ENCODE measurements around the gene FAM98C.
A peak's percentile ranks its signal among the peaks of the same experiment; 100 is the strongest.

Gene FAM98C

GRCh38 chr19:38369584-38369983 is 33.3 kb upstream of the FAM98C start:
- no peak for TF ChIP-seq POLR2AphosphoS5 (IDR thresholded peaks at IDR 0.05; ENCODE audit: low read depth, low read length)

GRCh38 chr19:38370299-38370698 is 32.6 kb upstream of the FAM98C start:
- TF ChIP-seq SIN3A (IDR thresholded peaks at IDR 0.05; ENCODE audit: borderline replicate concordance, insufficient read depth, low read length), result no peak
- no peak for TF ChIP-seq POLR2AphosphoS5 (IDR thresholded peaks at IDR 0.05; ENCODE audit: low read depth, low read length)
- no peak for TF ChIP-seq TAF1 (IDR thresholded peaks at IDR 0.05; ENCODE audit: borderline replicate concordance, insufficient read depth, low read length)
- TF ChIP-seq FOXP2 (optimal IDR thresholded peaks at IDR 0.05; ENCODE audit: borderline replicate concordance, extremely low read depth, extremely low read length, insufficient read depth), result no peak
- TF ChIP-seq REST (IDR thresholded peaks at IDR 0.05; ENCODE audit: insufficient read depth in 1 of 2, low read depth in 2 of 2, low read length in 2 of 2), result no peak

GRCh38 chr19:38371081-38371480 is 31.8 kb upstream of the FAM98C start:
- TF ChIP-seq FOXP2 (optimal IDR thresholded peaks at IDR 0.05; ENCODE audit: borderline replicate concordance, extremely low read depth, extremely low read length, insufficient read depth) (no peak), REST (IDR thresholded peaks at IDR 0.05; ENCODE audit: insufficient read depth in 1 of 2, low read depth in 2 of 2, low read length in 2 of 2) (no peak), TAF1 (IDR thresholded peaks at IDR 0.05; ENCODE audit: borderline replicate concordance, insufficient read depth, low read length) (no peak), POLR2AphosphoS5 (IDR thresholded peaks at IDR 0.05; ENCODE audit: low read depth, low read length) (no peak), SIN3A (IDR thresholded peaks at IDR 0.05; ENCODE audit: borderline replicate concordance, insufficient read depth, low read length) (no peak)

- TF ChIP-seq SIN3A (IDR thresholded peaks at IDR 0.05; ENCODE audit: borderline replicate concordance, insufficient read depth, low read length), result no peak
- no peak for TF ChIP-seq REST (IDR thresholded peaks at IDR 0.05; ENCODE audit: insufficient read depth in 1 of 2, low read depth in 2 of 2, low read length in 2 of 2)
Measured at GRCh38 chr19:38373907-38374331, 29.0 kb upstream of the FAM98C start.

- TF ChIP-seq SIN3A (IDR thresholded peaks at IDR 0.05; ENCODE audit: borderline replicate concordance, insufficient read depth, low read length) (peak; percentile 59; the same call in 1 of the 2 replicates), REST (IDR thresholded peaks at IDR 0.05; ENCODE audit: insufficient read depth in 1 of 2, low read depth in 2 of 2, low read length in 2 of 2) (peak in 1 of 2 experiments; percentile 72; a peak in 2 of 4 replicates), TAF1 (IDR thresholded peaks at IDR 0.05; ENCODE audit: borderline replicate concordance, insufficient read depth, low read length) (peak; percentile 98), POLR2AphosphoS5 (IDR thresholded peaks at IDR 0.05; ENCODE audit: low read depth, low read length) (peak; percentile 95), FOXP2 (optimal IDR thresholded peaks at IDR 0.05; ENCODE audit: borderline replicate concordance, extremely low read depth, extremely low read length, insufficient read depth) (peak; percentile 23)
Measured at GRCh38 chr19:38374332-38375097, 28.4 kb upstream of the FAM98C start, which contains the start of gene PSMD8. Gene PSMD8, plus strand, starts transcription at chr19:38374571. Its CDS starts 31 bp downstream, at chr19:38374602.
